ENCODE data around the gene RAB9A. TPM values are rescaled to one million over a fixed set of nuclear protein-coding genes. Genes with fewer than 3 reads are reported as not detected.

RAB9A gene
- total and polyA plus RNA-seq, 2 of the 8 experiments (the other 6 are each of a cell fraction or from before 2014, with no cell fraction given), result 21.8 to 34.0 TPM

DNA sequence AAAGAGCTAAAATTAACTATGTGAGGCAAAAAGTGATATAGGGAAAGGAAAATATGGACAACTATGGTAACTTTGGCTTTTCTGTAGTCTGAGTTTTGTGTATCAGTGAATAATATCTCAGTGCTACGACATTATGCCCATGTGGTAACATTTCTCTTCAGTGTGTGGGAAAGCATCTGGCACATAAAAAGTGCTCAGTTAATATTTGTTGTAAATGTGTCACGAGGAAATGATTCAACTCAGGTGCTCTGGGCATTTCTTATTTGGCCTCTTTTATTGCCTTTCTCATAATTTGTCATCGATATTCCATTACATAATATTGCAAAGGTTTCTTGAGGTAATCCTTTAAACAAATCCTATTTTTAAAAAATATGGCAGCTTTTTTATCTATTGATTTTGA is 63.2 kb downstream of the RAB9A start (continued):
- TF ChIP-seq, protein P1, sequence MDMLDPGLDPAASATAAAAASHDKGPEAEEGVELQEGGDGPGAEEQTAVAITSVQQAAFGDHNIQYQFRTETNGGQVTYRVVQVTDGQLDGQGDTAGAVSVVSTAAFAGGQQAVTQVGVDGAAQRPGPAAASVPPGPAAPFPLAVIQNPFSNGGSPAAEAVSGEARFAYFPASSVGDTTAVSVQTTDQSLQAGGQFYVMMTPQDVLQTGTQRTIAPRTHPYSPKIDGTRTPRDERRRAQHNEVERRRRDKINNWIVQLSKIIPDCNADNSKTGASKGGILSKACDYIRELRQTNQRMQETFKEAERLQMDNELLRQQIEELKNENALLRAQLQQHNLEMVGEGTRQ (IDR thresholded peaks at IDR 0.05; ENCODE audit: low read length), result no peak
- TF ChIP-seq CBX5 (IDR thresholded peaks at IDR 0.05; ENCODE audit: low read depth, low read length) (no peak), NANOG (IDR thresholded peaks at IDR 0.05; ENCODE audit: insufficient read depth, low read depth, low read length, poor library complexity, severe bottlenecking) (no peak), CREB1 (IDR thresholded peaks at IDR 0.05) (no peak), RFX5 (IDR thresholded peaks at IDR 0.05; ENCODE audit: borderline replicate concordance, low read depth, low read length) (no peak), GTF2F1 (IDR thresholded peaks at IDR 0.05; ENCODE audit: borderline replicate concordance, low read depth, low read length) (no peak), SP1 (IDR thresholded peaks at IDR 0.05; ENCODE audit: low read depth, low read length) (no peak)

All from H1 (cell line).